Kidney epithelial cell (primary cell): Measurements from ENCODE around the gene HELLS. TPM values are rescaled to one million over a fixed set of nuclear protein-coding genes. Genes with fewer than 3 reads are reported as not detected.

ENCODE experiments used
- DNase-seq: peaks from one replicate; pipeline ENCODE4 v3.0.0-alpha.2; 2010; ENCODE audit warnings: low read depth
- H3K27me3 ChIP-seq: 2 replicates; pipeline ENCODE4 v1.6.0; 2011; ENCODE audit warnings: low read length; ENCODE audit not compliant: control insufficient read depth, insufficient read depth
- H3K36me3 ChIP-seq: 2 replicates; pipeline ENCODE4 v1.5.1; 2011; ENCODE audit warnings: low read length; ENCODE audit not compliant: control insufficient read depth, insufficient read depth
- H3K4me3 ChIP-seq: 2 replicates; pipeline ENCODE4 v1.5.1; 2011; ENCODE audit warnings: low read depth, mild to moderate bottlenecking, control low read depth, low read length
- total RNA-seq: library from RNA; depleted of rRNA; stranded (reverse); fragments of >200 nt; gene quantifications from 2 replicates; pipeline ENCODE4 v1.2.3, GENCODE V29; 2015
- TF ChIP-seq, protein P1 (sequence below): IDR thresholded peaks from 2 replicates; pipeline ENCODE4 v1.5.1; 2011; ENCODE audit warnings: mild to moderate bottlenecking, moderate library complexity, low read length, control low read depth, inconsistent platforms; ENCODE audit not compliant: insufficient read depth, poor library complexity, severe bottlenecking

Gene HELLS
- total RNA-seq, 1 donor from 2014 or later: 28.7 TPM

DNA sequence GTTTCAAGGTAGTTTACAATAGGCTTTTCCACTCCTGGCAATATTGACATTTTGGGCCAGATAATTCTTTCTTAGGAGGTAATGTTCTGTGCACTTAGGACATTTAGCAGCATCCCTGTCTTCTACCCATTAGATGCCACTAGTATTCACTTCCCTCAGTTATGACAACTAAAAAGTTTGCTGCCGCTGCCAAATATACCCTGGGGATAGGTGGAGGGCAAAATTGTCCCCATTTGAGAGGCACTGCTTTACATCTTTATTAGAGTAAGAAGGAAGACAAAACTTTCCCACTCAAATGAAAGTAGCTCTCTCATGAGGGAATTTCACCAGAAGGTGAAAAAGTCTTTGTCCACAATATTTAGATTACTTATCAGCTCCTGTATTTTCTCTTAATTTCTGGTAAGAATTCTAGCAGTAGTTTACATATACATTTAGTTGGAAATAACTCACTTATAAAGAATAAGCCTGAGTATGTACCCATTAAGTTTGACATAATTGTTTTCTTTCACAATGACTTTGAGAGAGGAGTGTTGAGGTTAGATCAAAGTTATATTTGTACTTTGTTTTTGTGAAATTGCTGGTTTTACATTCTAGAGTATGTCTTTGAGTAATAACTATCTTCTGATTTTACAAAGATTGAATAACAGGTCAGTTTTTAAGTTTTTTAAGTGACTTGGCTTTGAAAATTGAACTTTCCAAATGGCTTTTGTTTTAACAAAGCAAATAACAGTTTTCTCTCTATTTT is 46.0 kb downstream of the HELLS start:
- DNase-seq: no peak
- no peaks in the 10 kb centered on the region for H3K27me3 ChIP-seq
- TF ChIP-seq, protein P1, sequence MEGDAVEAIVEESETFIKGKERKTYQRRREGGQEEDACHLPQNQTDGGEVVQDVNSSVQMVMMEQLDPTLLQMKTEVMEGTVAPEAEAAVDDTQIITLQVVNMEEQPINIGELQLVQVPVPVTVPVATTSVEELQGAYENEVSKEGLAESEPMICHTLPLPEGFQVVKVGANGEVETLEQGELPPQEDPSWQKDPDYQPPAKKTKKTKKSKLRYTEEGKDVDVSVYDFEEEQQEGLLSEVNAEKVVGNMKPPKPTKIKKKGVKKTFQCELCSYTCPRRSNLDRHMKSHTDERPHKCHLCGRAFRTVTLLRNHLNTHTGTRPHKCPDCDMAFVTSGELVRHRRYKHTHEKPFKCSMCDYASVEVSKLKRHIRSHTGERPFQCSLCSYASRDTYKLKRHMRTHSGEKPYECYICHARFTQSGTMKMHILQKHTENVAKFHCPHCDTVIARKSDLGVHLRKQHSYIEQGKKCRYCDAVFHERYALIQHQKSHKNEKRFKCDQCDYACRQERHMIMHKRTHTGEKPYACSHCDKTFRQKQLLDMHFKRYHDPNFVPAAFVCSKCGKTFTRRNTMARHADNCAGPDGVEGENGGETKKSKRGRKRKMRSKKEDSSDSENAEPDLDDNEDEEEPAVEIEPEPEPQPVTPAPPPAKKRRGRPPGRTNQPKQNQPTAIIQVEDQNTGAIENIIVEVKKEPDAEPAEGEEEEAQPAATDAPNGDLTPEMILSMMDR: no peak
- H3K36me3 ChIP-seq: no peaks in the 10 kb centered on the region
- no peak overlapping the region for H3K4me3 ChIP-seq

DNA sequence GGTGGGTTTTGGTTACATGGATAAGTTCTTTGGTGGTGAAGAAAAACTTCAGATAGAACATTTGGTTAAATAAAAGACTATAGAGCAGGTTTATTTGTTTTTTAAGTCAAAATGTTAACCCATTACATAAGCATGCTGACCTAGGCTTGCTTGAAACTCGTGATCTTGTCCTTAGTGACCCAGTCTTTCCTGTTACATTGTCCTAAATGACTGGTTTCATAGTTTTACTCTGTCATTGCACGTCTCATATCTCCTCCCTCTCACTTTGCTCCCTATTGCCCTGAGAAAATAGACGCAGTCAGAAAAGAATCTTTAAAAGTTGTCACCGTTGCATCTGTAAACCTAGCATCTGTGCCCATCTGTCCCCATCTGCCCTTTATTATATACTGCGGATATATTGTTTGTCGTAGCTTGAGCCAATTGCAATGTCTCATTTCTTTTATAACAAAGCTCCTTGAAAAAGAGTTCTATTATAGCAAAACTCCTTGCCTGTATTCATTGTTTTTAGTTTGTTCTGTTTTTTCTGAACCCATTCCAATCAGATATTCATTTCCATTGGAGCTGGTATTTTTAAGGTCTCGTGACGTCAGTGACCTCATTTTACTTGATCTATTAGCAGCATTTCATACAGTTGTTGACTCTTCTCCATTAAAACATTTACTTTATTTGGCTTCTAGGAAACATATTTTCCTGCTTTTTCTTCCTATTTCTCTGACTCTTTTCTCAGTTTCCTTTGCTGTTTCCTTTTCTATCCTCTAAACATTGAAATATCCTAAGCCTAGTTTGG is 57.3 kb downstream of the HELLS start:
- no peaks in the 10 kb centered on the region for H3K27me3 ChIP-seq
- no peak for DNase-seq
- TF ChIP-seq, protein P1: no peak
- H3K4me3 ChIP-seq: no peak overlapping the region
- no peaks in the 10 kb centered on the region for H3K36me3 ChIP-seq

DNA sequence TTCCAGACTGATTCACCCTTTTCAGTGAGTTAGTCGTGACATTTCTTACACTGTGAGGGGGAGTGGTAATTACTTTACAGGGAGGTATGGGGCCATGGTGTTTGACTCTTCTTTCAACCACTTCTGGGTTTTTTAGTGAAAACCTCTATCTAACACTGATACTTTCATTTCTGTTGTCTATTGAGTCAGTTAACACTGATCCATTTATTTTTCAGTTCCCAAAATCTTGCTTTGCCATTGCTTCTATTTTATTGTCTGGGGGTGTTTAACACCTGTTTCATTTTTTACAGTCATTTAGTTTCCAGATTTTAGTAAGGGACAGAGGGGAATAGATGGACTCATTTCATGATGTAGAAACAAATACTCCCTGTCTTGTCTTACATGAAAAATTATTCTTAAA is 61.5 kb downstream of the HELLS start:
- no peaks in the 10 kb centered on the region for H3K27me3 ChIP-seq

DNA sequence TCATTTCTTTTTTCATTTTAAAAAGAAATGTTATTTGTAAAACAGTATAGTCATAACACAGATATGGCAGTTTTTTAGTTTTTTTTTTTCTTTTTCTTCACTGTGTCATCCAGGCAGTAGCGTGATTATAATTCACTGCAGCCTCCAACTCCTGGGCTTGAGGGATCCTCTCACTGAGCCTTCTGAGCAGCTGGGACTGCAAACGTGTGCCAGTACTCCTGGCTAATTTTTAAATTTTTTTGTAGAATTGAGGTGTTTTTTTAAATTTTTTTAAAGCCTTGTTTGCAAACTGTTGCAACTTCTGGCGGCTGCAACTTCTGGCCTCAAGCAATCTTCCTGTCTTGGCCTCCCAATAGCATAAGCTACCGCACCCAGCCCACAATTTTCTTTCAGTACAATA is 63.0 kb downstream of the HELLS start:
- H3K4me3 ChIP-seq: no peak overlapping the region
- H3K36me3 ChIP-seq: no peaks in the 10 kb centered on the region
- TF ChIP-seq, protein P1: no peak
- H3K27me3 ChIP-seq: no peaks in the 10 kb centered on the region
- DNase-seq: no peak

More for the DNA sequence above, 61.5 kb downstream of the HELLS start:
- H3K4me3 ChIP-seq: no peak overlapping the region
- H3K36me3 ChIP-seq: no peaks in the 10 kb centered on the region
- no peak for DNase-seq
- TF ChIP-seq, protein P1: no peak

DNA sequence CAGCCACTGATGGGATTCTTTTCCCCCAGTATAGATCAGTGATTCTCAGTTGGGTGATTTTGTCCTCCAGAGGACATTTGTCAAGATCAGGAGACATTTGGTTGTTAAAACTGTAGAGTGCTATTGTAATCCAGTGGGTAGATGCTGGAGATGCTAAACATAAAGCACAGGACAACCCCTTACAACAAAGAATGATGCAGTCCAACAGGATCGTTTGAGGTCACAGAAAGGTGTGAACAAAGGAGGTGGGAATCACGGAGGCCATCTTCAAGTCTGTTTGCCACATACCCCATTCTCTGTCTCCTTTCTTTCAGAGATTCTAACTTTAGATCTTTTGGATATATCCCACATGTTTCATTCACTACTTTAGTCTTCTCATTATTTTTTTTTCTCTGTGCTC is 69.0 kb downstream of the HELLS start:
- DNase-seq: no peak
- H3K36me3 ChIP-seq: no peaks in the 10 kb centered on the region
- H3K4me3 ChIP-seq: no peak overlapping the region
- no peaks in the 10 kb centered on the region for H3K27me3 ChIP-seq
- TF ChIP-seq, protein P1: no peak
